Right ventricle myocardium inferior (tissue), 1 donor: ENCODE data around the gene TBC1D19. TPM values are rescaled to one million over a fixed set of nuclear protein-coding genes. Genes with fewer than 3 reads are reported as not detected.
"Not testable (repeated sequence)": the region's sequence is repeated elsewhere in the genome, so short reads cannot be mapped to it uniquely, and the experiment has no call there.

Experiments used
- ATAC-seq: fragments of 200-7000 bp; cut with Tn5 transposase; one replicate; pipeline ENCODE4 v1.9.1; 2020; ENCODE audit warnings: mild to moderate bottlenecking, moderate library complexity
- DNase-seq: peaks from one replicate; pipeline ENCODE4 v3.0.0; 2021; ENCODE audit errors: missing footprints
- intact Hi-C: fragments of 100-400 bp; cut with DNase I; formaldehyde crosslinking; loops from one replicate; pipeline ENCODE4 v1.11.0; 2022
- total RNA-seq: library from RNA; stranded (reverse); fragmentation: NEBNext Ultra II Directional; extraction: Animal tissue kit (Norgen Biotek cat#: 25700); gene quantifications from one replicate; pipeline ENCODE4 v1.2.1, GENCODE V29; 2021
- donor health status: DM: no; HTN: yes; CAD: no; lungs with severe emphysema.

Gene TBC1D19
- total RNA-seq, 1 donor from 2014 or later, result 8.8 TPM

DNA sequence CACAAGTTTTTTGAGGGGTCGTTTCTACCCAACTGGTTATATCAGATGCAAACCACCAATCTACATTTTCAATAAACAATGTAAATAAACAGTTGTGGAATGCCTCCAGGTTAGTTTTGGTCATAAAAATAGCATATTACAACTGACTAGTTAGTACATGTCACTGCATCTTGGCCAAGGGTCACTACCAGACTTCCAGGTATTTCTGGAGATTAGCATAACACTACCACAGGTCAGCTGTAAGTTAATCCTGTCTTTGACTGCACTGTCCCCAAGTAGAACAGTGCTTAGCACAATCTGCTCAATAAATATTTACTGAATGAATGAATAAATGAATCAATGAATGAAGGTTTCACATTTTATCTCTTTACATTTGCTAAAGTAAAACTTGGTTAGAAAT lies 64.4 kb downstream of the TBC1D19 start:
- intact Hi-C loops, result no loop called here
- DNase-seq (no peak), ATAC-seq (no peak)

DNA sequence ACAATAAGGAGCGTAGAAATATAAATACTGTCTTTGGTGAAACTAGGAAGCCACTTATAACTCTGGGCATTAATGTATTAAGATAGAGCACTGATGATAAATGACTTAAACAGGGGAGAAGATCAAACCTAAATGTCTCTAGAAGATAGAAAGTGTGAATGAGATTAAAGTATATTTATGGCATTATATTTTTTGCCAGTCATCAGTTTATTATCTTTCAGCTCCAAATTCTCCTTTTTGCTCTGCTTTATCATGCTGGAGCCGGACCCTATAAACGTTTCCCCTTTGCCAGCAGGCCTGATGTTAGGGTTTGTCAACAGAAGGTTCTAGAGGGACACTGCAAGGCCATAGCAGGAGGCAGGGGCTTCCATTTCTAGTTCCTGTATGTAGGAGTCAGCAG lies 76.4 kb downstream of the TBC1D19 start:
- no peak for ATAC-seq
- no peak for DNase-seq
- intact Hi-C loops, result no loop called here

GRCh38 chr4:26663888-26664287 lies 80.0 kb downstream of the TBC1D19 start:
- DNase-seq (no peak), ATAC-seq (no peak)
- intact Hi-C loops, result no loop called here

GRCh38 chr4:26670903-26671537 lies 87.1 kb downstream of the TBC1D19 start:
- ATAC-seq, result no peak
- intact Hi-C loops, result no loop called here
- DNase-seq, result no peak

GRCh38 chr4:26679040-26679695 lies 95.3 kb downstream of the TBC1D19 start:
- intact Hi-C loops, DNase-seq, ATAC-seq: not testable (repeated sequence)

GRCh38 chr4:26682436-26682835 lies 98.6 kb downstream of the TBC1D19 start:
- intact Hi-C loops, result no loop called here
- ATAC-seq (no peak), DNase-seq (no peak)

DNA sequence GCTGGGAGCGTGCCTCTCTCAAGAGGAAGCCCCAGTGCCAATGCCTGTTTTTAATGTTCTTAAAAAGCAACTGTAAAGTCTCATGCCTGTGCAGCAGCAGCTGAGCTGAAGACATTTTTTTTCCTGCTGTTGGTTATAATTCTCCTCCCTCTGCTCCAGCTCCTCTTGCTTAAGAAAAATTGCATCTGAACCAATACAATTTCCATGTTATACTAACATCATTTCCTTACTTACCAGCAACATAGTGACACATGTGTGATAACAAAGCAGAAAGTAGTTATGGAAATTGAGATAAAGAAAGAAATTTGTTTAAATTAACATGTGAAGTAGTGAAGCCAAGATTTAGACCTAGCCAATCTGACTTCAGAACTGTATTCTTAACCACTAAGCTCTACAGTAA lies 101.4 kb downstream of the TBC1D19 start:
- DNase-seq, result no peak
- ATAC-seq, result no peak
- intact Hi-C loops, result no loop called here

GRCh38 chr4:26687728-26688127 lies 103.8 kb downstream of the TBC1D19 start:
- DNase-seq (no peak), ATAC-seq (no peak)
- intact Hi-C loops, result no loop called here

DNA sequence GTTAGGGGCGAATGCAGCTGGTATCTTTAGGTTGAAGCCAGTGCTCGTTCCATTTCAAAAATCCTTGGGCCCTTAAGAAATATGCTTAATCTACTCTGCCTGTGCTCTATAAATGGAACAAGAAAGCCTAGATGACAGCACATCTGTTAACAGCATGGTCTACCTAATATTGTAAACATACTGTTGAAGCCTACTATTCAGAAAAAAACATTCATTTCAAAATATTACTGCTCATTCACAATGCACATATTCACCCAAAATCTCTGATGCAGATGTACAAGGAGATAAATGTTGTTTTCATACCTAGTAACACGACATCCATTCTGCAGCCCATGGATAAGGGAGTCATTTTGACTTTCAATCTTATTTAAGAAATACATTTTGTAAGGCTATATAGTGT lies 106.6 kb downstream of the TBC1D19 start:
- DNase-seq (no peak), ATAC-seq (no peak)
- intact Hi-C loops, result no loop called here

DNA sequence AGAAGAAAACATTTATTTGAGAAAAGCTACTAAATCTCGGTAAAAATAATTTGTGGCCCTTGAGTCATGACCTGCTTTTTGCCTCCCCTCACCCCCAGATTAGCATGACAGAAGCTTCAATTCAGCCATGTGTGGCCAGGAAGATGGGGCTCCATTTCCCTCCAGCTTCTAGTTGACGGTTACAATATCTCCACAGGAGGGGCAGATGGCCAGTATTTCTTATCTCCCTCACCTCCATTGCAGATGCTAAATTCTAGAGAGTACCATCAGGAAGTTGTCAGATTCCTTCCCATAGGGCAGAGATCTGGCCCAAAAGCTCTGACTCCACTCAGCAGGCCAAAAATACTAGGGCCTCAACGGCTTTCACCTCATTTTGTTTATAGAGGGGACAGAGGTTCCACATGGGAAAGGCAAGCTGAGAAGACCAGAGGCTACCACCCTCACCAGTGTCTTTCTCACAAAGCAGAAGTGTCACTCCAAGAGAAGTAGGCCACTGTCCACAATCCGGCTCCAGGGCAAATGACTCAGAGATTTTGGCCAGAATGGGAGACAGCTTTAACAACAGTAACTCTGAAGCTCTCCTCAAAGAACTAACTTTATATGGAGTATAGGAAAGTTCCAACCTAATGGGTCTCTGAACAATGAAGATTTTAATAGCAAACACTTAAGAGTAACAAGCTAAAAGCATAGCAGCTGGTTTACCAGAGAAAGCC lies 108.3 kb downstream of the TBC1D19 start:
- ATAC-seq (no peak), DNase-seq (no peak)
- intact Hi-C loops, result no loop called here

- intact Hi-C loops, ATAC-seq, DNase-seq: not testable (repeated sequence)
These were observed 110.2 kb downstream of the TBC1D19 start for GRCh38 chr4:26694131-26694530.

GRCh38 chr4:26700110-26700509 lies 116.2 kb downstream of the TBC1D19 start:
- DNase-seq (no peak), ATAC-seq (no peak)
- intact Hi-C loops, result no loop called here

DNA sequence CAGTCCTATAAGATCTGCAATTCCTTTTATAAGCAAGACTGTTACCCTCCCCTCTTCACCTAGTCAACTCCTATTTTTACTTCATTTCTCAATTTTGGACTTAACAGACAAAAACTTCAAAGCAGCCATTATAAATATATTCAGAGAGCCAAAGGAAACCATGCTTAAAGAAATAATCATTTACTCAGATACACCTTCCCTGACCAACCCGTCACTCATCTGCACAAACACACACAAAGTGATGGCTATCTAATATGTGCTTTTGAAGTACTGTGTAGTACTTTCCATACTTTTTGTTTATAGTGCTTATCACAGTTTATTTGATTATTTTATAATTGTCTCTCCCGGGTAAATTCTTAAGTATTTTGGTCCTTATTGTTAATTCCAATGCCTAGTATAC lies 117.2 kb downstream of the TBC1D19 start:
- DNase-seq, result no peak
- intact Hi-C loops, result no loop called here
- ATAC-seq, result no peak

- DNase-seq (no peak), ATAC-seq (no peak)
- intact Hi-C loops, result no loop called here
These were observed 117.9 kb downstream of the TBC1D19 start for GRCh38 chr4:26701786-26702227.

DNA sequence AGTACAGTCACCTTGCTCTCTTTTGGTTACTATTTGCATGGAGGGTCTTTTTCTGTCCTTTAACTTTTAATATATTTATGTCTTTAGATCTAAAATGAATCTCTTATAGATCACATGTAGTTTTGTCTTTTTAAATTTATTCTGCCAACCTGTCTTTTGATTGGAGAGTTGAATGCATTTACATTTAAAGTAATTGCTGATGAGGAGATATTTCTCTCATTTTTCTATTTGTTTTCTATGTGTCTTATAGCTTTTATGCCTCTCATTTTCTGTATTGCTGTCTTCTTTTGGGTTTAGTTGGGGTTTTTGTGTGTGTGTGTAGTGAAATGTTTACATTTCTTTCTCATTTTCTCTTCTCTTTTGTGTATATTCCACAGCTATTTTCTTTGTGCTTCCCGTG lies 123.5 kb downstream of the TBC1D19 start:
- intact Hi-C loops, result no loop called here
- DNase-seq (no peak), ATAC-seq (no peak)

DNA sequence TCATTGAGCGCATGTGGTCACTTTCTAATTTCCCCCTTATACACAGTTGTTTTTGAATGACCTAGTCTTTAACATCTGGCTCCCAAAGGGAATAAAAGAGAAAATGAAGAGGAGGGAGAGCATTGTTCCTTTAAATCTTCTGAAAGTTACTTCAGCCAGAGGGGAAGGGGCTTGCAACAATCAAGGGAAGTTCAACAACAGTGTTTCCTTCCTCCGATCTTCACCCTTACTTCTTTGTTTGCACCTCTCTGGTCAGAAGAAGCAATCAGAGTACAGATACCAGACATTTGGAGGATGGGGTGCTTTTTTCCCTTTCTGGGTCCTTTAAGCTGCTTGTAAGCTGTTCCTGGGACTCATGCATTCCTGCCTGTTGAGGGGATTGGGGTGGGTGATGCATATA lies 125.4 kb downstream of the TBC1D19 start:
- intact Hi-C loops, result no loop called here
- ATAC-seq (no peak), DNase-seq (no peak)

- DNase-seq (no peak), ATAC-seq (no peak)
- intact Hi-C loops, result no loop called here
These were observed 129.8 kb downstream of the TBC1D19 start for GRCh38 chr4:26713563-26714151.

DNA sequence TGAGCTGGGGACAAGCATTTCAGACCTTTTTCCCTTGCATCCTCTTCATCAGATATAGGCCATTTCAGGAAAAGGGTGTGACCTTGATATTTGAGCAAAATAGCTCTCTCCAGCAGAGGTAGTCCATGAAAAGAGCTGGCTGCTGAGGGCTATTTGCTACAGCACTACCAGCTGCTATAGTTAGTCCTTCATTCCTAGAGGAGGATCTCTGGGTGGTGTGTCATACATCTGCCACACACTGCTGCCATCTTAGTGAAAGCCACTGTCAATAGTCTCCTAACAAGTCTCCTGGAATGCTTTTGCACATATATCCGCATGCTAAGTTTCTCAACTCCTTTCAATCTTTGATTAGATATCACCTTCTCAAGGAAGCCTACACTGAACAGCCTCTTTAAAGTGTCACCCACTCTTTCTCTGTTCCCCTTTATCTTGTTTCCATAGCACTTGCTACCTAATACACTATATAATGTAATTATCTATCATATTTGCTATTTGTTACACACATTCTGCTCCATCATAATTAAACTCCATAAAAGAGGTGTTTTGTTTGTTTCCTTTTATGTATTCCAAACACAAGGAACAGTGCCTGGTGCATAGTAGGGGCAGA lies 131.9 kb downstream of the TBC1D19 start:
- intact Hi-C loops, result no loop called here
- DNase-seq, result no peak
- no peak for ATAC-seq

DNA sequence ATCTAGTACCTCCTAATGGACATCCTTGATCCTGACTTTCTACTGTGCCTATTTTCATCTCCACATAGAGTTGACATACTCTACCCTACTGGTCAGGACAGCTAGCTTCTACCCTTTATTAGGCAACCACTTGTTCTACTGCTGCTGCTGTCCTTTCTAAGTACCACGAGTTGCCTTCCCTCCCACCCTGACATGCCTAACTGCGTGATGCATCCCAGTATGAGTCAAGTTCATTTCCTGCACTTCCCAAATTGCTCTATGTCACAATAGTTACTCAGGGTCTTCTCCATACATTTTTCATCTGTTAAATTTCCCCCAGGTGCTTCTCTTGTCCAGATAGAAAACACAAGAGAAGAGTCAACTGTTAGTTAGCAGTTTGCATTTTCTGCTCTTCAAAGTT lies 133.4 kb downstream of the TBC1D19 start:
- DNase-seq, result no peak
- ATAC-seq, result no peak
- intact Hi-C loops, result no loop called here
